Astrocyte (in vitro differentiated cells and primary cell): ENCODE results near the gene DUSP15. TPM values are rescaled to one million over a fixed set of nuclear protein-coding genes. Genes with fewer than 3 reads are reported as not detected.

Experiments
- DNase-seq: peaks from one replicate; pipeline ENCODE4 v3.0.0-alpha.2; 2010; ENCODE audit warnings: low read depth
- FAIRE-seq: peaks from 2 replicates; lab custom pipeline; 2011; peaks lifted over from hg19 to GRCh38; lab: Jason Lieb, UNC
- H2AFZ ChIP-seq: 2 replicates; pipeline ENCODE4 v1.6.0; 2012; ENCODE audit warnings: low read depth, low read length, inconsistent platforms
- H3K27ac ChIP-seq: 2 replicates; pipeline ENCODE4 v1.5.1; 2011; ENCODE audit warnings: low read depth, low read length, inconsistent platforms
- H3K27me3 ChIP-seq: 2 replicates; pipeline ENCODE4 v1.6.0; 2011; ENCODE audit warnings: low read length, inconsistent platforms; ENCODE audit not compliant: insufficient read depth
- H3K36me3 ChIP-seq: 2 replicates; pipeline ENCODE4 v1.5.1; 2011; ENCODE audit warnings: low read length, inconsistent platforms; ENCODE audit not compliant: insufficient read depth
- H3K4me1 ChIP-seq: 2 replicates; pipeline ENCODE4 v1.5.1; 2011; ENCODE audit warnings: low read length, inconsistent platforms; ENCODE audit not compliant: insufficient read depth
- H3K4me2 ChIP-seq: 2 replicates; pipeline ENCODE4 v1.6.0; 2012; ENCODE audit warnings: low read length, inconsistent platforms
- H3K4me3 ChIP-seq: 2 replicates; pipeline ENCODE4 v1.5.1; 2011; ENCODE audit warnings: low read depth, mild to moderate bottlenecking, low read length, inconsistent platforms; ENCODE audit not compliant: insufficient read depth
- H3K79me2 ChIP-seq: 2 replicates; pipeline ENCODE4 v1.6.0; 2012; ENCODE audit warnings: mild to moderate bottlenecking, low read length, inconsistent platforms; ENCODE audit not compliant: insufficient read depth
- H3K9ac ChIP-seq: 2 replicates; pipeline ENCODE4 v1.6.0; 2012; ENCODE audit warnings: mild to moderate bottlenecking, low read length, inconsistent platforms
- H3K9me3 ChIP-seq: 2 replicates; pipeline ENCODE4 v1.5.1; 2012; ENCODE audit warnings: low read depth, mild to moderate bottlenecking, low read length, inconsistent platforms; ENCODE audit not compliant: insufficient read depth
- H4K20me1 ChIP-seq: 2 replicates; pipeline ENCODE4 v1.6.0; 2012; ENCODE audit warnings: low read length, inconsistent platforms; ENCODE audit not compliant: insufficient read depth
- H3K27ac Mint-ChIP-seq: one replicate; pipeline ENCODE4 v1.8.0; 2021; ENCODE audit warnings: mild to moderate bottlenecking, mixed read lengths; ENCODE audit not compliant: unreplicated experiment
- H3K27me3 Mint-ChIP-seq: one replicate; pipeline ENCODE4 v1.8.0; 2021; ENCODE audit warnings: low read depth, mixed read lengths; ENCODE audit not compliant: unreplicated experiment
- H3K36me3 Mint-ChIP-seq: one replicate; pipeline ENCODE4 v1.8.0; 2021; ENCODE audit warnings: low read depth, mixed read lengths; ENCODE audit not compliant: unreplicated experiment
- H3K4me1 Mint-ChIP-seq: one replicate; pipeline ENCODE4 v1.8.0; 2021; ENCODE audit warnings: low read depth, mixed read lengths; ENCODE audit not compliant: unreplicated experiment
- H3K4me3 Mint-ChIP-seq: one replicate; pipeline ENCODE4 v1.8.0; 2021; ENCODE audit warnings: mild to moderate bottlenecking, moderate library complexity, mixed read lengths; ENCODE audit not compliant: unreplicated experiment
- H3K9me3 Mint-ChIP-seq: one replicate; pipeline ENCODE4 v1.8.0; 2021; ENCODE audit warnings: mild to moderate bottlenecking, mixed read lengths; ENCODE audit not compliant: unreplicated experiment
- EZH2 ChIP-seq: IDR thresholded peaks from 2 replicates; pipeline ENCODE4 v1.6.1; 2012; ENCODE audit warnings: mild to moderate bottlenecking, low read length, inconsistent platforms; ENCODE audit not compliant: insufficient read depth
- total RNA-seq: library from RNA; stranded (reverse); gene quantifications from 2 replicates; pipeline ENCODE4 v1.2.1, GENCODE V29; 2021
- TF ChIP-seq, protein P1 (sequence below): IDR thresholded peaks from 2 replicates; pipeline ENCODE4 v1.5.1; 2011; ENCODE audit warnings: low read depth, mild to moderate bottlenecking, inconsistent platforms, low read length, moderate library complexity; ENCODE audit not compliant: insufficient read depth

Gene DUSP15
- total RNA-seq, 1 donor from 2014 or later: 1.2 TPM

DNA sequence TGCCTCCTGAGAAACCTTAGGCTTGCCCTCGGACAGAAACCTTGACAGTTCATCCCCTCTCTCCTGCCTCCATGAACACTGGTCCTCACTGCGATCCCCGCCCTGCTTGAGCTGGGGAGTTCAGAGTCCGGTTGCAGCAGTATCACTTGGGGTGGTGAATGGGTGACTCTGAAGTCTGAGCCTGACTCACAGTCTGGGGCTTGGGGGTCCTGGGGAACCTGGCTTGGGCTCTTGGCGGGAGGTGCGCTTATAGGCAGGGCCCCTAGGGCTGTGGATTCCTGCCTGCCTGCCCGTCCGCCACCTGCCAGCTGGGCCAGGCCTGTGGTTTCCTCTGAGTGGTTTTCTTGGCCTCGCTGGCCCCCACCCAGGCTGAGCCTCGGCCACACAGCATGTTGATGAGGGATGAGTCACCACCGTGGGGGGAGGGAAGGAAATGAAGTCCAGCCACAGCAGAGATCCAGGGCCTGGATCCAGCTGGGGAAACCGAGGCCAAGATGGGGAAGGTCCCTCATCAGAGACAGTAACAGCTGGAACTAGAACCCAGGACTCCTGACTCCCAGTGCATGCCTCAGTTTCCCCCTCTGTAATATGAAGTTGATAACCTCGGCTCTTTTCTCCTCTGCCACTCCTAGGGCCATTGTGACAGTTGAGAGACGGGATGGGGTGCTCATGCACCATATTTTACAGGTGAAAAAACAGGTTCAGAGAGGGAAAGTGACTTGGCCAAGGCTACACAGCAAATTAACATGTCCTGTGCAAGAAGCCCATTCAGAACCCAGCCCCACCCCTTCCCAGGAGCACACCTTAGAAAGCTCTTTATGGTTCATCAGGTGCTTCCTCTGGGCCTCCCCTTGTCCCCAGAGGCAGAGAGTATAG is 34.1 kb downstream of the DUSP15 start:
- Histone ChIP-seq H3K4me3 (peak overlapping the region; percentile 16), H3K27ac (no peak overlapping the region), H3K4me1 (peaks cover 49% of the 10 kb centered on the region), H2AFZ (no peak overlapping the region), H3K79me2 (no peaks in the 10 kb centered on the region), H3K9me3 (no peaks in the 10 kb centered on the region), H3K27me3 (no peaks in the 10 kb centered on the region), H4K20me1 (no peaks in the 10 kb centered on the region), H3K36me3 (no peaks in the 10 kb centered on the region), H3K4me2 (peak overlapping the region; percentile 69), H3K9ac (no peak overlapping the region)
- Mint-ChIP-seq H3K27ac (peak overlapping the region; percentile 20), H3K4me3 (peak overlapping the region; percentile 56), H3K4me1 (peaks cover 29% of the 10 kb centered on the region), H3K27me3 (peaks cover 12% of the 10 kb centered on the region), H3K36me3 (peaks cover 9% of the 10 kb centered on the region), H3K9me3 (no peaks in the 10 kb centered on the region)
- TF ChIP-seq, protein P1, sequence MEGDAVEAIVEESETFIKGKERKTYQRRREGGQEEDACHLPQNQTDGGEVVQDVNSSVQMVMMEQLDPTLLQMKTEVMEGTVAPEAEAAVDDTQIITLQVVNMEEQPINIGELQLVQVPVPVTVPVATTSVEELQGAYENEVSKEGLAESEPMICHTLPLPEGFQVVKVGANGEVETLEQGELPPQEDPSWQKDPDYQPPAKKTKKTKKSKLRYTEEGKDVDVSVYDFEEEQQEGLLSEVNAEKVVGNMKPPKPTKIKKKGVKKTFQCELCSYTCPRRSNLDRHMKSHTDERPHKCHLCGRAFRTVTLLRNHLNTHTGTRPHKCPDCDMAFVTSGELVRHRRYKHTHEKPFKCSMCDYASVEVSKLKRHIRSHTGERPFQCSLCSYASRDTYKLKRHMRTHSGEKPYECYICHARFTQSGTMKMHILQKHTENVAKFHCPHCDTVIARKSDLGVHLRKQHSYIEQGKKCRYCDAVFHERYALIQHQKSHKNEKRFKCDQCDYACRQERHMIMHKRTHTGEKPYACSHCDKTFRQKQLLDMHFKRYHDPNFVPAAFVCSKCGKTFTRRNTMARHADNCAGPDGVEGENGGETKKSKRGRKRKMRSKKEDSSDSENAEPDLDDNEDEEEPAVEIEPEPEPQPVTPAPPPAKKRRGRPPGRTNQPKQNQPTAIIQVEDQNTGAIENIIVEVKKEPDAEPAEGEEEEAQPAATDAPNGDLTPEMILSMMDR: no peak
- no peak for TF ChIP-seq EZH2
- FAIRE-seq: peak; percentile 47
- peak; percentile 91 for DNase-seq

DNA sequence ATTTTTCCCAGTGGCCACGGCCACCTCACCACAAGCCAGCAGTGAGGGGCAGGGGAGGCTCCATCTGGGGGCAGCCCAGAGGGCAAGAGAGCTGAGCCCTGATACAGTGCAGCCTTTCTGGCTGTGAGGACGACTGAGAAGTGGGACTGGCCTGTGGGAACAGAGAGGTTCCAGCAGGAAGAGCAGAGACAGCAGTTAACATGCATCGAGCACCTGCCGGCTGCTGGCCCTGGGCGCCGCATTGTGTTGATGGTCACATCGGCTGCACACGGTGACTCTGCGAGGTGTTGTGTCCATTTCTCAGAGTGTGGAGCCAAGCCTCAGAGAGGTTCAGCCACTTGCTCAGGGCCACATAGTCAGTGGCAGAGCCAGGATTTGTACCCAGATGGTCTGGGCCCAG is 34.8 kb downstream of the DUSP15 start:
- Histone ChIP-seq H3K27ac (no peak overlapping the region), H3K9ac (no peak overlapping the region), H3K4me3 (no peak overlapping the region), H3K27me3 (no peaks in the 10 kb centered on the region), H2AFZ (no peak overlapping the region), H3K9me3 (no peaks in the 10 kb centered on the region), H3K79me2 (no peaks in the 10 kb centered on the region), H3K4me2 (peak overlapping the region; percentile 69), H3K4me1 (peaks cover 44% of the 10 kb centered on the region), H4K20me1 (no peaks in the 10 kb centered on the region), H3K36me3 (no peaks in the 10 kb centered on the region)
- H3K36me3 Mint-ChIP-seq: peaks cover 9% of the 10 kb centered on the region
- peaks cover 14% of the 10 kb centered on the region for H3K27me3 Mint-ChIP-seq
- peaks cover 24% of the 10 kb centered on the region for H3K4me1 Mint-ChIP-seq
- no peak overlapping the region for H3K4me3 Mint-ChIP-seq
- FAIRE-seq: no peak
- peak overlapping the region; percentile 44 for H3K27ac Mint-ChIP-seq
- no peak for TF ChIP-seq EZH2
- TF ChIP-seq, protein P1: no peak
- no peaks in the 10 kb centered on the region for H3K9me3 Mint-ChIP-seq
- no peak for DNase-seq
